Stimulated activated CD8-positive, alpha-beta memory T cell treated with anti-CD3 and anti-CD28 coated beads, Interleukin-4, amount 100 ng/mL, for 24 hours (primary cell): ENCODE data around the gene UBE3B.

Source experiments
- DNase-seq: peaks from one replicate; pipeline ENCODE4 v3.0.0-alpha.2; 2020; ENCODE audit warnings: low read depth

The UBE3B gene

DNA sequence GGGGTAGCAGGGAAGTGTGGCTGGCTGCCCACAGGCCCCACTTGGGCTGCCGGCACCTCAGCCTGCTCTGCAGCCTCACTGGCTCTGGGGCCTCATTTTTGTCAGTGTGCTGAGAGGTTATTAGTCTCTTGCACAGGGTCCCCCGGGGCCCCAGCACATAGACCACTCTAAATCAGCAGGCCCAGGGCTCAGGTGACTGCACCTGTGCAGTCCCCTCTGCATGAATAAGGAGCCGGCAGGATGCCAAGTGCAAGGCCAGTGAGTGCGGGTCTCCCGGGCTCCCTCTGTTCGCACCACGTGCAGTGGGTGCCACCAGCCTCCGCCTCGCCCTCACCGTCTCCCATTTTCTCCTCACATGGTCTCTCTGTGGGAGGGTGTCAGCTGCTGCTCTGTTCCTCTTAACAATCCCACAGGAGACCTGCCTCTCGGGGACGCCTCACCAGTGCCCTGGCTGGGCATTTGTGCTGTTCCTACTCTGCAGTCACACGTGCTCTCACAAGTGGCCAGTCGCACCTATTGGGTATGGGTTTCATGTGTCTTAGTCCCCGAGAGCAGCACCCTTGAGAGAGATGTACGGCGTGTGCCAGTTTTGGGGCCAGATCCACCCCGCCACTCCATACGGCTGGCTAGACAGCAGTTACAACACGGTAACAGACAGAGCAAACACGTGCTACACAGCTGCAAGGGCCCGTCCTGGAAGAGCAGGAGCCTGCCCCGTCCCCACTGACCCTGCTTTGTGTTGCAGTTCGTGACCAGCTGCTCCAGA lies 55.5 kb downstream of the UBE3B start:
- no peak for DNase-seq

- no peak for DNase-seq
Observed at GRCh38 chr12:109533487-109533740, 56.0 kb downstream of the UBE3B start.

GRCh38 chr12:109534456-109534855 lies 57.0 kb downstream of the UBE3B start:
- DNase-seq: no peak

DNA sequence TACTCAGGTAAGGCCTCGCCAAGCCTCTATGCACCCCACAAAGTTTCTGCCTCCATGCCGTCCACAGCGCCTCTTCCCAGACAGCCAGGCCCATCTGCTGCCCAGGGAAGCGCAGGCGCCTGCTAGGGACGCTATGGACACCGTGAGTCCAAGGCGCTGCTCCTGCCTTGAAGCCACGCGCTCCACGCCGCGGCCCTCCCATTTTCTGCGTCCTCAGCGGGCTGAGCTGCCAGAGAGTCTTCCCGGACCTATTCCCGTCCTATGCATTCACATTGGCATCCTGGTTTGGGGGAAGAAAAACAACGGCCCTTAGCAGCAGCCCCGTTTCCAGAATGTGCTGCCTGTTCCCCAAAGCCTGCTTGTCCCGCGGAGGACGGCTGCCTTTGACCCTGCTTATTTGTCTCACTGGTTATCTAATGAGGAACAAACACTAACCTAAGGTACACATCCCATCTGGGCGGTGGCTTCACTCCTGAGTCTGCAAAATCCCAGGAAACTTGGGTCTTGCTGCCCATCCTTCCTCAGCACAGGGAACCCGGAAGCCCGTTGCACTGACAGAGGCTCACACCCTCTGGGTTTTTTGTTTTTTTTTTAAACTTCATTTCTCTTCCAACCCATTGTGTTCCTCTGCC lies 57.9 kb downstream of the UBE3B start:
- no peak for DNase-seq

DNA sequence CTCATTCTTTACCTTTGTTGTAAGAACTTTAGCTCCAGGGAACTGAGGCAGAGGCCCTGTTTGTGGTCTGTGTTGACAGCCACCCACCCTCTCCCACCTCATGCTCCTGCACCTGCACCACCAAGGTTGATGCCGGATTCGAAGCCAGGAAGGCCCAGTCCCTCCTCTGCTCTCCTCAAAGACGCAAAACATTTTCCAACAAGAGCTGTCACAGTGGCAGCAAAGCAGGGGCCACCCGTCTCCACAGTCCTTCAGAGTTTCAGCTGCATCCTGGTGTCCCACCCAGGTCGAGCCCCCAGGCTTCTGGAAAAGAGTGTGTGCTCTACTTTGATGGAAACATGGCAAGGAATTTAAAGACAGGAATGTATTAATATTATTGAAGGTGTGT lies 58.4 kb downstream of the UBE3B start:
- DNase-seq: no peak

DNA sequence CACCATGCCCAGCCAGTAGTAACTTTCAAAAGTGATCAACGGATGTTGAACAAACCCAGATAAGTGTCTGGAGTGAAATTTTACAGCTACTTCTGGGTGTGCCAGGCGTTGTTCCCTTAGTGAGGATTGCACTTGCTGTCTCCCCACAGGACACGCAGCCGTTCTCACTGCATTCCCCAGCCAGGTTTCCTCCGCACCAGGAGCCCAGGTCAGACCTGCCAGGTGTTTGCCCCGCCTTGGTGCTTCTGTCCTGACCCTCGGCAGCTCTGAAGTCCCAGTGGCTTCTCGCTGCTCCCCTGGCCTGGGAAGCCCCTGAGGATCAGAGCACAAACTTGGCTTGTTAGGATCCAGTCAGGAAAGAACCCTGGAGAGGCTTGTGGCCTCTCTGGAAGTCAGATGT lies 59.7 kb downstream of the UBE3B start:
- DNase-seq: no peak

DNA sequence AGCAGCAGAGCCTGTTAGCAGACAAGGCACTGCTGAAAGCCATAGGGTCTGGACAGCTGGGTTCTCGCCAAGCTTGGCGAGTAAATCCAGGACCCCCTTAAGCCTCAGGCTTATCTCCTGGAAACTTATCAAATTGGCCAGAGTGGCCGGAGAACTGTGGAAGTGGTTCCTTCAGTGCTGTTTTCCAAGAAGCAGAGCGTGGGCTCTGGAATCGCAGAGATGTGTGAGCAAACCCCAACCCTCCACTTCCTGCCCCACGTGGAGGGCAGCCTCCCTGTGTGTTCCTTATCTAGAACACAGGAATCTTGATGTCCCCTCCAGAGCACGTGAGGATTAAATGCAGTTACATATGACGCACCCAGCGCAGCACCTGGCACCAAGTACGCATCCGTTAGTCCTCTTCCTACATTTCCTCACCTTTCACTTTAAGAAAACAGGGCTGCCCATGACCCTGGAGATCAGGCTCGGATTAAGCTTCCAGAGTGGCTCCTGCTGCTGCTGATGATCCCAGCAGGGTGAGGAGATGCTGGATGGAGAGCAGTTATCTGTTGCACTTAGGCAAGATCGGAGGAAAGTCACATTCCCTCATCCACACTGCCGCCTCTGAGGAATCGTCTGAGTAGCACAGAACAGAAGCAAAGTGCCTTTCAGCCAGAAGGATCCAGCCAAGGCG lies 60.9 kb downstream of the UBE3B start:
- DNase-seq: no peak

GRCh38 chr12:109539508-109539907 lies 62.1 kb downstream of the UBE3B start:
- no peak for DNase-seq

GRCh38 chr12:109540526-109541412 lies 63.3 kb downstream of the UBE3B start:
- no peak for DNase-seq

- no peak for DNase-seq
Observed at GRCh38 chr12:109541413-109541726, 63.9 kb downstream of the UBE3B start.

- DNase-seq: no peak
Observed at GRCh38 chr12:109542014-109542413, 64.6 kb downstream of the UBE3B start.

DNA sequence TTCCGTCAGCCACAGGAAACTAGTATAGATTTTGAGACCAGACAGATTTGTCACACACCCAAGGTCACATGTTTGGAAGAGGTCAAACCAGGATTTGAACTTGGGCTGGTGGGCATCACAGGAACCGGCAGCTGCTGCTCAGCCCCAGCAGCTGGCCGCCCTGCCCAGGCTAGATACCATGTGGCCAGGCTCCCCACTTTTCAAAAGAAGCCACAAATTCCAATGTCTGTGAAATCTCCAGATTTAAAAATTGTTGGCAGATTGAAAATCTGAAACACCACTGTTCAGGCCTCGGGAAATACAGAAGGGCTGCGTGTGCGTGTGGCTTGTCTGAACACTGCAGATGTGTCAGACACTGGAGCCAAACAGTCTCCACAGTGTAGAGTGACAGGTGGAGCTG lies 65.4 kb downstream of the UBE3B start:
- no peak for DNase-seq

DNA sequence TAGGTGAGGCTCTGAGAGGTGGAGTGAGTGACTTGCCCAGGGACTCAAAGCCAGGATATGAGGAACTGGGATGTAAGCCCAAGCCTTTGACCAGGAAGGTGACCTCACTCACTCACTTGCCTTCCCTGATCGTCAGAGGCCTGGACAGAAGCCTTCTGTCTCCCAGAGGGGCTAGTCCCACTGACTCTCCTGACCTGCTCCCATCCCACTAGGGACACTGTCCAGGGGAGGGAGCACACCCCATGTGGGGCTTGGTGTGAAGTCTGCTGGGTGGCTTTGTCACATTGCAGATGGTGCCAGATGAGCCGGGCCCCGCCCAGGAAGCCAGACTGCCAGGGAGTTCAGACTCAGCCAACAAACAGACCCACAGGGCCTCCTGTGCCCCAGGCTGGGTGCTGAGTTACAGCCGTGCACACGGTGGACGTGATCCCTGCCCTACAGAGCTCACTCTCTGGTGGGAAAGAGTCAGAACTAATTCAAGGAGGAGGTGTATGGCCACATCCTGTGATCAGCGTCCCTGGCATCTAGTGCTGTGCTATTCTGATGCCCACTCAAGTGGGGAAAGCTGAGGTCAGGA lies 67.6 kb downstream of the UBE3B start:
- DNase-seq: peak; percentile 2

DNA sequence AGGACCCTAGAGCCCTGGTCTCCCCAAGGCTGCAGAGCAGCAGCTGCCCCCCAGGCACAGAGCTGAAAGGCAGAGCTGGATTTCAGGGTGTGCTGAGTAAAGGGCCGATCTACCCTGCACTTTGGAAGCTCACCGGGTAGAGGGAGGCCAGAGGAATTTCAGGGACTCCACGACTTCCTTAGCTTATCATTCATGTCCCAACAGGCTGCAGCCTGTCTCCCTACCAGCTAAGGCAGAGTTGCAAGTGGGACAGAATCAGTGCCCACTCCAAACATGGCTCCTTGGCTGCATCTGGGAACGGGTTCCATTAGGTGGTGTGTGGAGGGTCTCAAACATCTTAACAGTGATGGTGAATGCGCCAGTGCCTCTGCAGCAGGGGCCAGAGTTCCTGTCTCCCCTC lies 68.4 kb downstream of the UBE3B start:
- no peak for DNase-seq

GRCh38 chr12:109547286-109547685 lies 69.9 kb downstream of the UBE3B start:
- DNase-seq: no peak

DNA sequence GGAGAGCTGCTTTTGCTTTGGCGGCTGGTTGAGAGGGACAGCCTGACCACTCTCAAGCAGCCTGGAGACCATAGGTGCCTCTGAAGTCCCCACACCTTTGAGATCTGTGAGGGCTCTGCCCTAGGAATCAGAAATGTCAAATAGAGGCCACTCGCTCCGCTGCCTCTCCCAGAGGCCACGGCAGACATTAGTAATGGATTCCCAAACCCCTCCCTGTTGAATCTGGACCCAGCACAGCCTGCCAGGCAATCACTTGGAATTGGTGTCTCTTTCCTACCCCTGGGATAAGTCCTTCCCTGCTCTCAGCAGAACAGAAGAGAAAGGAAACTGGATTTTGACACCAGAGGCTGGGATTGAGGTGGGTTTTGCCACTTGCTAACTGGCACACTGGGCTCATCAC lies 70.8 kb downstream of the UBE3B start:
- DNase-seq: no peak

GRCh38 chr12:109549613-109550270 lies 72.3 kb downstream of the UBE3B start:
- DNase-seq: no peak

DNA sequence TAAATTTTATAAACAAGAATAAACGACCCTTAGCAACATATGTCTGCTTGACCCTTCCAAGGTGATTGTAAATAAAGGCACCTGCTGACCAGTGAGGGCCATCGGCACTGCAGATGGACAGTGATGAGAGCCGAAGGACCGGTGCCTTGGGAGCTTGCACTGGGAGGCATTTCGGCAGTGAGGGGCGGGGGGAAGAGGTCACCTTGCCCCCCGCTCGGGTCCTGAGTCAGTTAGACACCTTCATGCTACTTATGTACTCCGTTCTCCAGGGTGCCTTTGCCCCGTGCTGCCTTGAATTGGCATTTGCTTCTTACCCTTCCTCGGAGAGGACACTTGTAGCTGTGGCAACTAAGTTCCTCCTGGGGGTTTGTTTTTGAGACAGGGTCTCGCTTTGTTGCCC lies 72.8 kb downstream of the UBE3B start:
- no peak for DNase-seq

DNA sequence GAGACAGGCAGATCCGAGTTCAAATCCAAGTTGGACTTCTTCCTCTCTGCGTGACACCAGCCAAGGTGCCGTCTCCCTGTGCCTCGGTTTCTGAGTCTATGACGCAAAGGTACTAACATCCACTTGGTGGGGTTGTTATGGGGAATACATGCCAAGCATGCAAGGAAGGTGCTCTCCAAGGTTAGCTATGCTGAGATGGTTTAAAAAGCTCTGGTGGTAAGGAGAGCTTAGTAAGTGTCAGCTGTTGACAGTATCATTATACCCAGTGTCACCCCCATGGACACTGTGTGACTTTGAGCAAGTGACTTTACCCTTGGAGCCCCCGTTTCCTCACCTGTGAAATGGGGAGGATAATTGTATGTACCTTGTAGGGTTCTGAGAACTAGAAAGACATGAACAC lies 73.7 kb downstream of the UBE3B start:
- no peak for DNase-seq

DNA sequence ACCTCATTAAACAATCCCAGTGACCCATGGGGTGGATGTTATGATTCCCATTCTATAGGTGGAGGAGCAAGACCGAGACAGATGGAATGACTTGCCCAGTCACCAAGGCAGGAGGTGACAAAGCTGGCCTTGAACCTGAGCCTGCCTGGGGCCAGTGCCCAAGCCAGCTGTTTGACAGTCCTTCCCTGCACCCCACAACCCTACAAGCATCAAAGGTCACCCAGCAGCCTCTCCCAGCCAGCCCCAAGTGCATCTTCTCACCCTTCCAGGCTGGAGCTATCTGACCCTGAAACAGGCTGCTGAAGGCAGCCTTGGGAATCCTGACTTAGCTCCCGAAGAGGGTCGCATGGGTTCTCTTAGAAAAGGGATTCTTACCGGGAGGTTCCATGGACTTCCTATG lies 75.5 kb downstream of the UBE3B start:
- no peak for DNase-seq

- no peak for DNase-seq
Observed at GRCh38 chr12:109553483-109553882, 76.0 kb downstream of the UBE3B start.

- no peak for DNase-seq
Observed at GRCh38 chr12:109553906-109554500, 76.6 kb downstream of the UBE3B start.
